SK-MEL-5 (cell line): ENCODE results near the gene OR51F2. TPM values are rescaled to one million over a fixed set of nuclear protein-coding genes. Genes with fewer than 3 reads are reported as not detected.

ENCODE experiments used
- DNase-seq: peaks from one replicate; pipeline ENCODE4 v3.0.0-alpha.2; 2016; ENCODE audit warnings: low read depth, low spot score
- in situ Hi-C: cut with HindIII; loops from 2 replicates; pipeline ENCODE4 v1.10.0; 2016; ENCODE audit warnings: low sequenced_read_pairs, high pct_unique_total_duplicates, low pct_unique_long_range_greater_than_20kb
- total RNA-seq: library from RNA; depleted of rRNA; stranded (reverse); fragments of >200 nt; shearing (Covaris generic); gene quantifications from 2 replicates; pipeline ENCODE4 v1.2.3, GENCODE V29; 2014; rRNA removed

OR51F2 gene
- total RNA-seq, 1 experiment from 2014 or later = not detected

GRCh38 chr11:4863876-4864275 lies 42.8 kb downstream of the OR51F2 start:
- in situ Hi-C loops = no loop called here

GRCh38 chr11:4865855-4866254 lies 44.7 kb downstream of the OR51F2 start:
- DNase-seq = no peak
- in situ Hi-C loops = no loop called here

More at GRCh38 chr11:4863876-4864275, 42.8 kb downstream of the OR51F2 start:
- no peak for DNase-seq

Other genes starting within 250 kb of the OR51F2 start
- not detected in 2 replicates for gene OR52I2, start 239.6 kb upstream of the OR51F2 start, total RNA-seq
- not detected in 2 replicates for gene OR52I1, start 227.3 kb upstream of the OR51F2 start, total RNA-seq
- gene TRIM68, start 213.1 kb upstream of the OR51F2 start, total RNA-seq = 8.8 and 12.2 TPM in 2 replicates
- gene OR51D1, start 183.8 kb upstream of the OR51F2 start, total RNA-seq = not detected in 2 replicates
- gene OR51E1, start 177.3 kb upstream of the OR51F2 start, total RNA-seq = not detected in 2 replicates
- gene OR51E2, start 123.5 kb upstream of the OR51F2 start, total RNA-seq = not detected in 2 replicates
- gene MMP26, start 116.5 kb upstream of the OR51F2 start, total RNA-seq = not detected in 2 replicates
- gene OR51F1, start 51.4 kb upstream of the OR51F2 start, total RNA-seq = not detected in 2 replicates
- not detected in 2 replicates for gene OR52R1, start 16.9 kb upstream of the OR51F2 start, total RNA-seq
- gene OR51S1, start 27.9 kb downstream of the OR51F2 start, total RNA-seq = not detected in 2 replicates
- gene OR51T1, start 60.6 kb downstream of the OR51F2 start, total RNA-seq = not detected in 2 replicates
- gene OR51A7, start 82.5 kb downstream of the OR51F2 start, total RNA-seq = not detected in 2 replicates
- gene OR51G2, start 98.0 kb downstream of the OR51F2 start, total RNA-seq = not detected in 2 replicates
- not detected in 2 replicates for gene OR51G1, start 103.0 kb downstream of the OR51F2 start, total RNA-seq
- not detected in 2 replicates for gene OR51A4, start 126.3 kb downstream of the OR51F2 start, total RNA-seq
- not detected in 2 replicates for gene OR51A2, start 134.4 kb downstream of the OR51F2 start, total RNA-seq
- gene OR51L1, start 173.5 kb downstream of the OR51F2 start, total RNA-seq = not detected in 2 replicates
- not detected in 2 replicates for gene OR52J3, start 225.2 kb downstream of the OR51F2 start, total RNA-seq
- not detected in 2 replicates for gene OR52E2, start 238.3 kb downstream of the OR51F2 start, total RNA-seq
- gene OR52E1, start 248.3 kb downstream of the OR51F2 start, total RNA-seq = not detected in 2 replicates